NCI-H1436 (cell line): ENCODE data around the gene BTG4.

Source experiments
- DNase-seq: peaks from one replicate; lab custom pipeline; 2025; lab: John Stamatoyannopoulos, UW

The BTG4 gene

GRCh38 chr11:111455291-111456085 lies 56.7 kb downstream of the BTG4 start:
- DNase-seq, result no peak

GRCh38 chr11:111454561-111455192 lies 57.5 kb downstream of the BTG4 start:
- peak; percentile 49 for DNase-seq

GRCh38 chr11:111452817-111453552 lies 59.2 kb downstream of the BTG4 start:
- DNase-seq, result no peak

- DNase-seq, result no peak
Measured at GRCh38 chr11:111452146-111452545, 60.0 kb downstream of the BTG4 start.

GRCh38 chr11:111450480-111451320 lies 61.5 kb downstream of the BTG4 start:
- DNase-seq, result no peak

- no peak for DNase-seq
Measured at GRCh38 chr11:111449696-111450479, 62.3 kb downstream of the BTG4 start.

GRCh38 chr11:111448831-111449557 lies 63.2 kb downstream of the BTG4 start:
- no peak for DNase-seq

GRCh38 chr11:111448414-111448813 lies 63.8 kb downstream of the BTG4 start:
- DNase-seq, result no peak

GRCh38 chr11:111447931-111448330 lies 64.3 kb downstream of the BTG4 start:
- DNase-seq, result no peak

GRCh38 chr11:111447112-111447471 lies 65.1 kb downstream of the BTG4 start:
- DNase-seq, result no peak

GRCh38 chr11:111446404-111447111 lies 65.6 kb downstream of the BTG4 start:
- DNase-seq, result peak; percentile 86

GRCh38 chr11:111445586-111445985 lies 66.6 kb downstream of the BTG4 start:
- DNase-seq, result no peak
